CD4-positive, alpha-beta T cell treated with Interleukin-1 beta for 1 hour (primary cell): ENCODE measurements around the gene SCFD1.
"Not testable (repeated sequence)": the region's sequence is repeated elsewhere in the genome, so short reads cannot be mapped to it uniquely, and the experiment has no call there.

ENCODE experiments used
- DNase-seq, 2 donors: peaks; one replicate each; pipeline ENCODE4 v3.0.0-alpha.2; 2020 to 2022

Gene SCFD1

GRCh38 chr14:30614155-30614554, 8.0 kb upstream of the SCFD1 start:
- no peak for DNase-seq

- DNase-seq: no peak
These were observed 1.9 kb upstream of the SCFD1 start for GRCh38 chr14:30620178-30620577.

- DNase-seq: peak; percentile 12 to 14
These were observed 672 bp upstream of the SCFD1 start for GRCh38 chr14:30621354-30621939.

GRCh38 chr14:30623412-30624131, 1.5 kb downstream of the SCFD1 start:
- no peak for DNase-seq

- DNase-seq: no peak
These were observed 2.0 kb downstream of the SCFD1 start for GRCh38 chr14:30624132-30624423.

GRCh38 chr14:30625533-30625932, 3.4 kb downstream of the SCFD1 start:
- DNase-seq: no peak

- not testable (repeated sequence) for DNase-seq
These were observed 7.3 kb downstream of the SCFD1 start for GRCh38 chr14:30629432-30629831.

GRCh38 chr14:30630248-30630647, 8.1 kb downstream of the SCFD1 start:
- DNase-seq: no peak

- DNase-seq: no peak
These were observed 10.6 kb downstream of the SCFD1 start for GRCh38 chr14:30632730-30633129.

GRCh38 chr14:30638926-30639325, 16.8 kb downstream of the SCFD1 start:
- no peak for DNase-seq

GRCh38 chr14:30641207-30641606, 19.1 kb downstream of the SCFD1 start:
- DNase-seq: no peak

GRCh38 chr14:30644462-30644861, 22.3 kb downstream of the SCFD1 start:
- DNase-seq: not testable (repeated sequence)

GRCh38 chr14:30645600-30645999, 23.5 kb downstream of the SCFD1 start:
- no peak for DNase-seq

- DNase-seq: no peak
These were observed 26.4 kb downstream of the SCFD1 start for GRCh38 chr14:30648471-30648870.

GRCh38 chr14:30651937-30652336, 29.8 kb downstream of the SCFD1 start:
- no peak for DNase-seq

GRCh38 chr14:30655124-30655523, 33.0 kb downstream of the SCFD1 start:
- DNase-seq: no peak

GRCh38 chr14:30655658-30656057, 33.5 kb downstream of the SCFD1 start:
- no peak for DNase-seq

- DNase-seq: peak; percentile 1 to 38
These were observed 34.1 kb downstream of the SCFD1 start for GRCh38 chr14:30656190-30656632.

- no peak for DNase-seq
These were observed 34.9 kb downstream of the SCFD1 start for GRCh38 chr14:30657050-30657449.

- DNase-seq: peak in 1 of 2 donors; percentile 8
These were observed 35.6 kb downstream of the SCFD1 start for GRCh38 chr14:30657606-30658163.

GRCh38 chr14:30658645-30659044, 36.5 kb downstream of the SCFD1 start:
- DNase-seq: no peak

GRCh38 chr14:30669594-30669993, 47.5 kb downstream of the SCFD1 start:
- DNase-seq: no peak

- DNase-seq: no peak
These were observed 51.0 kb downstream of the SCFD1 start for GRCh38 chr14:30673071-30673470.

- DNase-seq: no peak
These were observed 56.9 kb downstream of the SCFD1 start for GRCh38 chr14:30678926-30679431.
